GM21723 (cell line): ENCODE measurements around the gene ARMS2.

Source experiments
- ATAC-seq: cut with Tn5 transposase; IDR thresholded peaks from one replicate; pipeline ENCODE4 v1.9.1; 2021; ENCODE audit warnings: mild to moderate bottlenecking, moderate library complexity; ENCODE audit not compliant: unreplicated experiment

Gene ARMS2

DNA sequence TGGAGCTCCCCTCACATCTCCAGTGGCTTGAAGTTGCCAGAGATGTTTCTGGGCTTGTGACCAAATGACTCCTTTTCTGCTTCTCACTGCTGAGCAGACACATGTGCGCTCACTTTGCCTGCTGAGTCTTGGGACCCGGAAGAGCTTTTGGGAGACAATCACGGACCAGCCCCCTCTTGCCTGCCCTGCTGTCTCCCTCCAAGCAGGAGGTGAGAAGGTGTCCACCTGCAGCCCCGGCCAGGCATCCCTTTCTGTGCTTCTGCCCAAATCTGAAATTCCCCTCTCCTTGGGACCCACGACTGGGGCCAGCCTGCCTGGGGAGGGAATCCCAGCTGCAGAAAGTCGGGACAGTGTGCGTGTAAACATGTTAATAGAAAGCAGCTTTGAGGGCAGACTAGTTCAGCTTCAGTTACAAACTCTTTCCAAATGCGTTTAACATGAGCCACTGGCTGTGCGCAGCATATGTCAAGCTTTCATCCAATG lies 38.6 kb downstream of the ARMS2 start:
- ATAC-seq, result no peak

DNA sequence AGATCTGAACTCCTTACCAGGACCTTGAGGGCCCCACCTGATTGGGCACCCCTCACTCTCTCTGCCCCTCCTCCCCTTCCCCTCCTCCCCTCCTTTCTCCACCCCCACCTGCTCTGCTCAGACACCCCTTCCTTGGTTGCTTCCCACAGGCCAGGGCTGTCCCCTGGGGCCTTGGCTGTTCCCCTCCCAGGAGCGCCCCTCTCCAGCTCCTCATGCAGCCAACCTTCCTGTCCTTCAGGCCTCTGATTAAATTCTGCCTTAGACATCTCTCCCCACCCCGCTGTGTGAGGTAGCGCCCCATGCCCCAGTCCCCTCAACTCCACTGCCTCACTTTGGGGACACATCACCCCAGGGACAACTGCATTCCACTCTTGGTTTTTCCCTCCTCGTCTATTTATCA lies 39.3 kb downstream of the ARMS2 start:
- ATAC-seq, result no peak

- ATAC-seq, result no peak
These were observed 39.8 kb downstream of the ARMS2 start for GRCh38 chr10:122494173-122494820.

DNA sequence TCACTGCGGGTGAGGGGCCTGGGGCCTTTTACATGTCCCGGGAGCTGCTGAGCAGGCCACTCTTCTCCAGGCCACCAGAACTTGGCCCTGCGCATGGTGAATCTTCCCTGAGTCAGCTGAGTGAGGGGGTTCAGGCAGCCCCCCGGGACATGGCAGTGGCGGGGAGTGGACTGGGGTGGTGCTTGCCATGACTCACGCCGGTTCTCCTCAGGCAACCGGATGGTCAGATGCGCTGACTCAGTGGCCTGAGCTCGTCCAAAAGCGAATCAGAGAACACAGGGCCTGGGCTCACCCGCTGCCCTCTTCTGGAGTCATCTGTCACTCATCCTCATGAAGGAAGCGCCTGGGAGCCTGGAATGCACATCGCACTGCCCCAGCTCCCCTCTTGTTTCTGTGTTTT lies 40.4 kb downstream of the ARMS2 start:
- no peak for ATAC-seq

DNA sequence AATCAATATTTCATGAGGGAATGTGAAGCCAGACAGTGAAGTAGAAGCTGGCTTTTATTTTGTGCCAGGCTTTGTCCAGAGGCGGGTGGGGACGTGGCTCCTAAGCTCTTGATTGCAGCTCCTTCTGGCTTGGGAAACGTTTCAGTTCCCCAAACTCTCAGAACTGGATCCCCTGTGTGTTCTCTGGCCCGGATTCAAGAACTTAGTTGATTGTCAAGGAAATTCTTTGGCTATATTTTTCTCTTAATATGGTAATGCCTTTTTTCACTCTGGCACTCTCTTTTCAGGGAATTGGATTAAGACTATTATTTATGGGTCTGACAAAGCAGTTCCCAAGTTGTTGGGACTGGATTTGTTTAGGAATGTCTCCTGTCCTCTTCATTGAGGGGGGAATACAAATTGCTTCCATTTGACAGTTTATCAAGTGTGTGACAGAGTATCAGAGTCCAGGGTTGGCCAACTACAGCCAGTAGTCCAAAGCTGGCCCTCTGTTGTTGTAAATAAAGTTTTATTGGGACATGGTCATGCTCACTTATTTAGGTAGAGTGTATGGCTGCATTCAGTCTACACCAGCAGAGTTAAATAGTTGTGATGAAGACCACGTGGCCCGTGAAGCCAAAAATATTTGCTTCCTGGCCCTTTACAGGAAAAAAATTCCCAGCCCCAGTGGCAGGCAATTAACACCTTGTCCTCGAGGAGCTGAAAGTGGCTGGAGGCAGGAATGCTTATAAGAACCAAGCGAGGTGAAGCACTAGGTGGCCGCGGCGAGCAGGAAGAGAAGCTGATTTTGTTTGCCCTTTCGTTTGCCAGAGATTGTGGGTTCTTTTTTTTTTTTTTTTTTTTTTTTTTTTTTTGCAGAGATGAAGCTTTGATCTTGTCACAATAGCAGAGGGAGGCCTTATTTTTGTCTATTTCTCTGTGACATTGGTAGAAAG lies 41.2 kb downstream of the ARMS2 start:
- ATAC-seq, result no peak

DNA sequence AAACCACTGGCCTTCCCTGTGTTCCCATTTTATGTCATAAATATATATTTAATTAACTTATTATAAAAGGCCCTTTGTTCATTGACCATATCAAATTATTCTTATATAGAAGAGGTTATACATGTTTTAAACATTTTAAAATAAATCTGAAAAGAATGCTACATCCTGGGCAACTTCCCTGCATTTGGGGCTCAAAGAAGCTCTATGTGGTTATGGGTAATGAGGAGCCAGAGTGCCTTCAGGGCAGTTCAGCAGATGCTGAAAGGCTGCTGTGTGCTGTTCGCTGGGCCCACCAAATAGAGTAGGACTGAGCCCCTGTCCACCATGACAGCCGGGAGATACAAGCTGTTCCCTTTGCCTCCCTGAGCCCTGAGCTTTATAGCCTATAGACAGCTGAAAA lies 42.8 kb downstream of the ARMS2 start:
- ATAC-seq, result no peak

- ATAC-seq, result no peak
These were observed 44.1 kb downstream of the ARMS2 start for GRCh38 chr10:122498521-122498920.

GRCh38 chr10:122499012-122499411 lies 44.6 kb downstream of the ARMS2 start:
- no peak for ATAC-seq

- no peak for ATAC-seq
These were observed 45.1 kb downstream of the ARMS2 start for GRCh38 chr10:122499491-122499941.

- no peak for ATAC-seq
These were observed 45.7 kb downstream of the ARMS2 start for GRCh38 chr10:122500194-122500593.

- ATAC-seq, result no peak
These were observed 46.3 kb downstream of the ARMS2 start for GRCh38 chr10:122500726-122501125.

GRCh38 chr10:122503012-122503411 lies 48.6 kb downstream of the ARMS2 start:
- no peak for ATAC-seq

DNA sequence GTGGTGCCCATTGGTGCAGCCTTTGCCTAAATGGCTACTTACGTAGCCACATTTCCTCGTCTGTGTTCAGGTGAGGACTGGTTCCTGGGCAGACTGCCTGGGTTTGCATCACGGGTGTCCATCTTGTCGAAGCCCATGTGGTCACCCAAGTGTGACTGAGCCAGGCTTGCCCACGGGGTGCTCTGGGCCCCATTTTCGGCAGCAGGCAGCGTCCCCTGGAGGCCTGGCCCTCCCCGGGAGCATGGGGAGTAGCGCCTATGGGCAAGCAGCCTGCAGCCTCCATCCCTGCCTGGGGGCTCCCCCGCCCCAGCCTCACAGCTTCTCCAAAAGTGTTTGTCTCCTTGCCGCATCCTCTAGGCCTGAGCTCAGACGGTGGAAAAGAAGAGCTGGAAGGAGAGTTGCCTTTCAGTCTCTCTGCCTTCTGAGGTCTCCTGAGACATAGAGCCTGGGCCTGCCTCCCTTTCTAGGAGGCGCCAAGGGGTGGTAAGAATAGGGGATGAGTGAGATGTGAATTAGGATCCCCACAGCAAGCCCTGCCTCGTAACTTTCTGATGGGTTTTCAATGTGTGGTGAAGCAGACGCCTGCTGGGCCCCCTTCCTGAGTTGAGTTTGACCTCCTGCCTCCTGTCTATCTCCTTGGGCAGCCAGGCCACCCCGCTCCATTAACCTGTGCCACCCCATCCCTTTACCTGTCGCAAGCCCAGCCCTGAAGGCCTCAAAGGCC lies 49.6 kb downstream of the ARMS2 start:
- no peak for ATAC-seq

DNA sequence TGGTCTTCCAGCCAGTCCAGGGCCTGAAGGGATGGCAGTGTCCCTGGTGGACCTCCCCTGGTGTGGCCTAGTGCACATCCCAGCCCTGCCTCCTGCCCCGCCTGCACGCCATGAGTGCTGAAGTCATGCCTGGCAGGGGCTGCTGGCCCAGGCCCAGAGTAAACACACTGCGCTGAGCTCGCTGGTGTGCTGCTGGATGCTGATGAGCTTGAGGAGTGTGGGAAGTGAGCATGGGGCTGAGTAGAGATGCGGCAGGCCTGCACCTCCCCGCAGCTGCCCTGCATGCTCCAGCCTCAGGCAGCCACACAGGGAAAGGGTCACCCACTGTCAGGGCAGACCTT lies 50.1 kb downstream of the ARMS2 start:
- ATAC-seq, result no peak

DNA sequence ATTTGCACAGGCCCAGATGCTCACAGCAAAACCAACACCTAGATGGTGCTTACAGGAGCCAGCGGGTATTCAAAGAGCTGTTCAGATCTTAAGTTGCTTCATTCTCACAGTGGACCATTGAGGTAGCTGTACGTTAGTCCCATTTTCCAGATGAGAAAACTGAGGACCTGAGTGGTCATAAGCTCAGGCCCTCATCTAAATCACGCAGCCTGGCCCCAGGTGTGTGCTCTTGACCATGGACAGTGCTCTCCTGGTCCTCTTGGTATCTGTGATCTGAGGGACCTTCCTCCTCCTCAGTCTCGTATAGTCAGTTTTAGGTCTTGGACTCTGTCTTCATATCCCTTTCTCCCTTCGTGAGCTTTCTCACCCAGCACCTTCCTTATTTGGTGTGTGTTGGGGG lies 50.6 kb downstream of the ARMS2 start:
- no peak for ATAC-seq

DNA sequence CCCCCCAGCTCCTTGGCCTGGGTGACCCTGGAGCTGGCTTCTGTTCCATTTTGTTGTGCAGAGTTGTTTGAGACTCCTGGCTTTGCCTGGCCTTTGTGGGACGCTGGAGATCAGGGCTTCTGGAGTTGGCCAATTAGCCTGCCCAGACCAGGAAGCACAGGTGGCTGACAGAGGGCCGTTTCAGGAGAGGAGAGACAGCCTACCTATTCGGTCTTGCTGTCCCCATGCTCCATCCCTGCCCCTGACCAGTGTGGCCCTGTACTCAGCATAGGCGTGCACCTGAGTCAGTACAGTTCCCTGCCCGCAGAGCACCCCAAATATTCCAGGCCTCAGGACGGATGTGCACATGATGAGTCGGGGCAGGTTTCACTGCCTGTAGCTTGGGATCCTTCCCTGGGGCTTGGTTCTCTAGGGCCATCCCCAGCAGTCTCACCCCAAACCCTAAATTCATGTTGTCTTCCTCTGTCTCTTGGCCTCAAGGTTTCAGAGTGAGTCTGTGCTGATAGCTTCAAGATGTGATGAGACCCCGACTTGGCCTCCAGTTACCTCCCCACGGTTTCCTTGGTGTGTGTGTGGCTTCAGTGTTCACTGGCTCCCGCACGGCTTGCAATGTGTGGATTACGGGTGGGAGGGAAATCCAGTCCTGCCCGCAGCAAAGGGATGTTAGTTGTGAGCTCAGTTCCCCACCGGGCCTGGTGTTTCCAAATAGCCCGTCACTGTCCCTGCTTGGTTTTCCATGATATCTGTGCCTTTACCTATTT lies 51.6 kb downstream of the ARMS2 start:
- no peak for ATAC-seq
